NCI-H128 (cell line): ENCODE measurements around the gene PIP4K2A.

Experiments
- DNase-seq: peaks from one replicate; lab custom pipeline; 2025; ENCODE audit not compliant: unreplicated experiment; lab: John Stamatoyannopoulos, UW

PIP4K2A gene

GRCh38 chr10:22669163-22669711, 45.1 kb downstream of the PIP4K2A start:
- DNase-seq: no peak

DNA sequence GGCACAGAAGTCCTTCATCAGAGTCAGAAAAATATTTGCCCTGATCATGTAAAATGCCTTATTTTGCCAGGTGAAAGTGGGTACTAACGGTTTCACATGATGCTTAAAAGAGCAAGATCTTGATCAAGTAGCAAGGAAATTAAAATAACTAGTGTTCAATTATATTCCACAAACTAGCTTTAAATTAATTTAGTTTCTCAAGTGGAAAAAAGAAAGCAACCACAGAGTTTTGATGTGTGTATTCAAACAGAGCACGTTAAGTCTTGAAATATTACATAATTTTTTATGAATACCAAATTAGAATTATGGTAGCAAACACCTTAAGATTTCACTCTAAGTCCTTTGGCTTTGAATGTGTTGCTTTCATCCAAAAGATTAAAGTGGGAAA, 47.3 kb downstream of the PIP4K2A start:
- DNase-seq: no peak

DNA sequence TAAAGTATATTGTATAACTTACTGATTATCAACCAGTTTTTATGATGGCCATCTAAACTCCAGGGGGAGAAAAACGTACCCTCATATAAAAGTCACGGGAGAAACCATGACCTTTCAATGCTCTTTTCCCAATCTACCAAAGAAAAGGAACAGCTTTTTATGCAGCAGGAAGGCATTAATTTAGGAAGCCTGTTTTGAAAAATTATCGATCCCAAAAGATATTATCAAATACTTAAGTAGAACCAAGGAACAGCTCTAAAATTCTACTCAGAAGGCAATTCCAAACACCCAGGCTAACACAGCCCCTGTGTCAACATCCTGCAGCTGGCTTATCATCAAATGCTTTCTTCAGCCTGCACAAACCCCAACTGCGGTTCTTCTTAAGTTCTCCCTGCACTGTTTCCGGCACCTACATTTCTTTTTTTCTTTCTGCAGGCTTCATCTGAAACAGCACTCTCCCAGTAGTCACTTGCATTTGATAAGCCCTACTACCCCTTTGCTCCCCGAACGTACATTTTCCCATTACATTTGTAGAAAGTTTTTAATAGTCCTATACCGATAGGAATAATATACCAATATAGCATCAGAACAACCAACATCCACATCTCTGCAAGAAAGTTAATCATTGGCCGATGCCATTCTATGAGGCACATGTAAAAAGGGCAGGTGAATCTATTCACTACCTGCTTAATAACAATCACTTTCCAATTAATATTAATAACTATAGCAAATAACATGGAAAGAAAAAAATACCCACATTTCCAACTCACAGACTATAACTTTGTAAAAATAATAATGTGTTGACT, 47.9 kb downstream of the PIP4K2A start:
- DNase-seq: no peak

GRCh38 chr10:22665329-22665728, 49.0 kb downstream of the PIP4K2A start:
- DNase-seq: no peak

- no peak for DNase-seq
These were observed 51.5 kb downstream of the PIP4K2A start for GRCh38 chr10:22662733-22663330.

DNA sequence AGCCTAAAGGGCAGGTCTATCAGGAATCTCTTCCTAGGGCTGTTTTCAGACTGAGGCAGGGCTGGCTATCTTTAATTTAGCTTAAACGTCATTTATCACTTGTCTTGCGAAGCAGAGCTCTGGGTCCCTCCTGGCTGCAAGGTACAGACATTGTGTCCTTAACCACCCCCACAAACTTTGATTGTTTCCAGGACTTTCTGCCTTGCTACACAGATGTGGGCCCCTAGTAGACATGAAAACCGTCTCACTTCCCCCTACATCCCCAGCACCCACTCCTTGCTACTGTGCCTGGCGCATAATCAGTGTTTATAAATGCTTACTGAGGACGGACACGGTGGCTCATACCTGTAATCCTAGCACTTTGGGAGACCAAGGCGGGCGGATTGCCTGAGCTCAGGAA, 54.5 kb downstream of the PIP4K2A start:
- DNase-seq: no peak

GRCh38 chr10:22658745-22659410, 55.5 kb downstream of the PIP4K2A start:
- DNase-seq: no peak

DNA sequence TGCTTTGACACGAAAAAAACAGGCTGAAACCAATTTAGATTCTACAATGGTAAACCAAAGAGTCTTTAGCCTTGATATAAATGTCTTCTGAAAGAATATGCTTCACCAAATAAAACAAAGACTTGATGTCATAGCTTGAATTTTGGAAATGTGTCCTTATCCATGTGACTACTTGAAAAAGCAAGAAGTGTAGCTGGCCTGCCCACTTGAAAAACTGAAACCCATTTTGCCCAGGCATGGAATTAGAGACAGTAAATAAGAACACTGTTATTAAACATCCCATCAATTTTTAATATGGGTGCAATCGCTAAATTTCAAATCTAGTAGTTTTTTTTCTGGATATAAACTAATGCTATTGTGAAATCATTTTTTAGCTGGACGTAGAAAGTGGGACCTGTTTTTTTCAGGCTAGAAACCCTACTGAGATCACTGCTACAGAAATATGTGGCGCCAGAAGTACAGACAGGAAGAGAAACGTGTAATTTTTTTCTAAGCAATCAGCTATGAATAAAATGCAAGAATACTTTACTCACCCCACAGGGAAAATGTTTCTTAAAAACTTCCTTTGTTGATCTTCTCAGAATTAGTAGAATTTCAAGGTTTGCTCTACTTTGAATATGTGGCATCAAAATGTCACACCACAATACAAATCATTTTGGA, 56.7 kb downstream of the PIP4K2A start:
- no peak for DNase-seq

DNA sequence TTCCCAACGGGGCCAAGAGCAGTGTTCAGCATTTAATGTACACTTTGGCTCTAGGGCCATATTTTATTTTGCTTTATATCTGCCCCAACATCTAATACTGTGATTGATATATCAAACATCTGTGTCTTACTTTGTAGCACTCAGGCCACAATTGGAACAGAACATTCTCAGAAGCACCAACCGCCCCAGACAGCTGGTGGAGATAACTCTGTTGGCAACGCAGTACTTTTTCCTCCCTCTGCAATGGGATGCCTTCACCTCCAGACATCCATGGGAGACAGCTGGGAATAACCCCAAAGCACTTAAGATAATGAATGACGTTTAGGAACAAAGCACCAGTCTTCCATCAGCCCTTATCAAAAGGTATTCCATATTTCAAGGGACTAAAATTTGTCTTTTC, 57.4 kb downstream of the PIP4K2A start:
- no peak for DNase-seq

DNA sequence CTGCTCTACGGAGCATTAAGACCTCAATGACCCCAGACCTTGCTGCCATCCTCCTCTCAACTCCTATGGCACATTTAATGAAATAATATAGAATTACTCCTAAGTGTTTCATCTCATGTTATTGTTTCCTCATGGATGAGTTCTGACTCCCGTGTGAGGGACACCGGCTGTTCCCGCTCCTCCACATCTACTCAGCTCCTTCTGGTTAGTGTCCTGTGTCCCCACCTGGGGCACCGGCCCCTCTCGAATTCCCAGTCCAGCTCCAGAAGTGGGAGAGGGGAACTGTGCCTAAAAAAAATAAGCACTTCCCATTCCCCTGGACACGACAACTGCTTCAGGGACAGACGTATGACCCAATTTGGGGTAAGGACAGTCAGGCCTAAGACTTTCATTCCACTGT, 58.3 kb downstream of the PIP4K2A start:
- no peak for DNase-seq

- DNase-seq: no peak
These were observed 58.9 kb downstream of the PIP4K2A start for GRCh38 chr10:22655312-22655981.

- no peak for DNase-seq
These were observed 61.3 kb downstream of the PIP4K2A start for GRCh38 chr10:22652988-22653481.

DNA sequence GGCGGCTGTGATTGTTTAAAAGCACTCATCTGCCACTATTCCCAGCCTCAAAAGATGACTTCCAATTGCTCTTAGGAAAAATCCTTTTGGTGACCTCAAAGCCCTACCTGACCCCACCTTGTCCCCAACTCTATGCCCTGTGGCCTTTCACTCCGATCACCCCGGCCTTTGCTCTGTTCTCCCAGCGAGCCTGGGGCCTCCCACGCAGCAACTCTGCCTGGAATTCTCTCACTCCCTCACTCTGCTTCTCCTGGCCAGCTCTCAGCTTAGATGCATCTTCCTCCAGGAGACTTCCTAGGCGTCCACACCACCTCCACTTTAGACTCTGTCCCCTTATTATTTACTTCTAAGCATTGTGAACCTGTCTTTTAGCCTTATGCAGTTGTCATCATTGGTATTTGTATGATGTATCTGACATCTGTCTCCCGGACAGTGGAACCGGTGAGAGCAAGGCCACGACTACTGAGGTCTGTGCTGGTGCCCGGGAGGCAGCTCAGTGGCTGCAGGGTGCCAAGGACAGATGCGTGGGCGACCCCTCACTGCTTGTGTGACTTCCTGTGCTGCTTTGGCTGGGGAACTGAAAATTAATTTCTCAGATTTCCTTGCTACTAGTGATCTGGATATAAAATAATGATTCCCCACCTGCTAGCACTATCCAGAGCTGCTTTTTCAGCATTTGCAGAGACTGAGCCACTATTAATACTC, 63.0 kb downstream of the PIP4K2A start:
- no peak for DNase-seq

DNA sequence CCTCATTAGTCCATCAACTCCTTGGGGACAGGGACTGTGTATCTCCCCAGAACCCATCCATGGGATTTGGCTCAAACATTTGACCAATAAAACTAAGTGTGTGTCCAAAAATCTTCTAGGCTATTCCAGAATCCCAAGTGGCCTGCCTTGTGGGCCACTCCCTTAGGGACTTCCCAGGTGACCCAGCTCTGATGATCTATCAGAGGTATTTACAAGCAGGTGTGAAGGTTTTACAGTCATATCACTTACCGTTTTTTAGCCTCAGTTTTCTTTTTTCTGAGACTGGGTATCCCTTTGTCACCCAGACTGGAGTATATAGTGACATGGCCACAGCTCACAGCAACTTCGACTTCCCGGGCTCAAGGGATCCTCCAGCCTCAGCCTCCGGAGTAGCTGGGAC, 64.4 kb downstream of the PIP4K2A start:
- no peak for DNase-seq

DNA sequence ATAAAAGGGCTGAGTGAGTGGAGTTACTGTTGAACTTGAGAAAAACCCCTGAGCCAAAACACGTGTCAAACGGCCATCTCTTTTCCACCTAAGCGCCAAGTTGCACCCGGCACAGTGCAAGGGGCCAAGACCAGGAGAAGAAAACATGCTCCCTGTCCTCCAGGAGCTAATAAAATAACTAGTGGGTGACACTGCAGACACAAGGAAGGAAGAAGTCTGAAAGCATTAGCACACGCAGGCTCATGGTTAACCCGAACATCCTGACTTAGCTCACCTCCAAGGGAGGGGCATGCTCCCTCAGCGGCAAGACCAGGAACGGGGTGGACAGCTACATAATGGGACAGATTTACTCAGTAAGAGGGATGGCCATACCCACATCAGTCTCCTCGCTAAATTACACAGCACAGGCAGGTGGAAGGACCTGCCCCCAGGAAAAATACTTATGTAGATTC, 65.0 kb downstream of the PIP4K2A start:
- DNase-seq: no peak

- no peak for DNase-seq
These were observed 65.8 kb downstream of the PIP4K2A start for GRCh38 chr10:22648547-22648961.

DNA sequence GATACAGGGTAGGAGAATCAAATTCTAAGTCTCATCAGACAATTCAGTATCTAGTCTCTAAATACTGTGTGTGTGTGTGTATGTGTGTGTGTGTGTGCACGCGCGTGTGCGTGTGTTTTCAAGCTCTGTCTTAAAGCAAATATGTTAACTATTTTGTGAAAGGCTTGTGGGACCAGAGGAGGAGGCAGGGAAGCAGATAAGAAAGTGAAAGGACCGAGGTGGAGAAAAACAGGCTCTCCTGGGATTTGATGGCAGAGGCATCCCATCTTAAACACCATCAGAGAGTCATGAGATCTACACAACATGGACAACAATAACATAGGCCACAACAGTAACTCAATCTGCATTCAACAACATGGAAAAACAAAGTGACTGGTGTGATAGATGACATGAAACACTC, 67.1 kb downstream of the PIP4K2A start:
- DNase-seq: no peak

DNA sequence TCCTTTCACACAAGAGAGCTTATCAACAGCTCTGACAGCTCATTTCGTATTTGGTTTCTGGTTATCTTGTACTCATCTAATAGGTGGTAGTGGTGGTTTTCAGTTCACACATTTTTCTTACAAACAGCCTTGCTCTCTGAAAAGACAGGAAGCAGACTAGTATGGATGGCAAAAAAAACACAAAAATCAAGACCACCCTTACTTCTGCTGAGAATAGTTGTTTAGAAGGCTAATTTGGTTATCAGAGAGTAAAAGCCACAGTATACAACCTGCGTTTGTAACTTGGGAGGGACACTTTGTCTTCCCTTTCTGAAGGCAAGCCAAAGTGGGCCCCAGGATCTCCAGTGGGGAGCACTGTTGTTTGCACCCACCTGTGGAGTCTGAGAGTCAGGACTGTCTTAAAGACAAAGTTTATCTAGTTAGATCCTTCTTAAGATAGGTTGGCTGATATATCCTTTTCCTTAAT, 68.0 kb downstream of the PIP4K2A start:
- no peak for DNase-seq

DNA sequence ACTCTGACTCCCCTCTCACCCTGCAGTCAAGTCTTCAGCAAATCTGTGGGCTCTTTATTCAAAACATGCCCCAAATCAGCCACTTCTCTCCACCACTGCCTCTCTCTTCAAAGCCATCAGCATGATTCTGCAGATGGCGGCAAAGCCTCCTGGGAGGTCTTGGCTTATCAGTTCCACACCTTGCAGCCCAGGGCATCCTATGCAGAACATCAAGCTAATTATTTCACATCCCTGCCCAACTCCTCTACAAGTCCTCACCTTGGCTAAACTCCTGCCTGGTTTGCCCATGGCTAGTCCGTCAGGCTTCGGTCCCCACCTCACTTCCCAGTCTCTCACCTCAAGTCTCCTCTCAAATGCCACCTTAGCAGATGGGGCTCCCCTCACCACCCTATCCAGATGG, 70.2 kb downstream of the PIP4K2A start:
- DNase-seq: no peak

DNA sequence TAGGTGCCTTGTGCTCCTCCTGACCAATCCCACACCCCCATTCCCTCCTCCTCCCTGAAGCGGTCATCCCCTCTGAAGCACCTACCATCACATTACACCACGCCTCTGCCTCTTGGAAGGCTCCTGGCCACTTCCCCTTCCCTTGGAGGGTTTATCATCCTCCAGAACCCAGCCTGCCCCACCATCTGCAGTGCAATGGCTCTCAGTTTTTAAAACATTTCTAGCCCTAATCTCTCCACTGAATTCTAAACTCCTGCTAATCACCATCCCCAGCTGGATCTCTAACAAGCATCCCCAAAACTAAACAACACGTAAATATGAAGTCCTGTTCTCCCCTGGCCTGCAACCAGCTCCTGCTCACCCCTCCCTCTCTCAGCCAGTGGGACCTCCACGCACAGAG, 70.6 kb downstream of the PIP4K2A start:
- DNase-seq: no peak
